Activated CD4-positive, CD25-positive, alpha-beta regulatory T cell treated with anti-CD3 and anti-CD28 coated beads, Interleukin-2, amount 50 U/mL, for 16 hours (primary cell): ENCODE measurements around the gene HAP1.
"Not testable (repeated sequence)": the region's sequence is repeated elsewhere in the genome, so short reads cannot be mapped to it uniquely, and the experiment has no call there.

Experiments
- DNase-seq: peaks from one replicate; pipeline ENCODE4 v3.0.0-alpha.2; 2020; ENCODE audit warnings: low read depth, low spot score

The HAP1 gene

DNA sequence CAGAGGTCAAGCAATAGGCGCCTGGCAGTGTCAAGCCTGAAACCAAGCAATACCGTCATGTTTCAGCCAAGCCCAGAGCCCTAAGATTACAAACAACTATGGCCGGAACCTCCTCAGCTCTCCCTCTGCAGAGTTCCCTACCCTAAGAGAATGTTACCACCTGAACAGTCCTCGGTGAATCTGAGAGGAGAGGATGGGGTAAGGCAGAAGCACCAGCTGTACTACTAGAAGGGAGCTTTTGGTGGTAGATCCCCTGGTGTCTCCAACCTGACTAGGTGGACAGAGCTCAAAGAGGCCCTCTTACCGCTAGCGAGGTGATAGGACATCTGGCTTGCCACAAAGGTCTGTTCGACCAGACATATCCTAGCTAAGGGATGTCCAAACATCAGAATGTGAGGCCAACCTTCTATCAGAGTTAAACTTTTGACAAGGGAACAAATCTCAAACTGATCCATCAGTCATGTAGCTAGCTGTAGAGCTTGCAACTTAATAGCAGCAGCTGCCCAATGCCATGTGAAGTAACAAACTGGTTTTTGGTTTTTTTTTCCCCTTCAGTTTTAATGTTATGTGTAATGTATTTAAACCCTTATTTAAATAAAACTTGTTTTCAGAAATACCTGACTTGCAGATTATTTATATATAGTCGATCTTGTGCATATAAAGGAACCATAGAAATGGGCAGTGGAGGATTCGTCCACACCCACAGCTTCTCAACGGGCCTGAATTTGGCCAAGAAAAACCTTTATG is 43.2 kb downstream of the HAP1 start:
- DNase-seq: no peak

- DNase-seq: no peak
Observed at GRCh38 chr17:41690497-41690896, 43.9 kb downstream of the HAP1 start.

GRCh38 chr17:41689497-41690299 is 44.7 kb downstream of the HAP1 start:
- peak; percentile 47 for DNase-seq

GRCh38 chr17:41688641-41689496 is 45.6 kb downstream of the HAP1 start, which contains the start of gene EIF1:
Gene EIF1, plus strand, starts transcription at chr17:41688885. Its CDS starts 154 bp downstream, at chr17:41689039.
- DNase-seq: peak; percentile 100

- DNase-seq: peak; percentile 38
Observed at GRCh38 chr17:41687828-41688640, 46.4 kb downstream of the HAP1 start.

DNA sequence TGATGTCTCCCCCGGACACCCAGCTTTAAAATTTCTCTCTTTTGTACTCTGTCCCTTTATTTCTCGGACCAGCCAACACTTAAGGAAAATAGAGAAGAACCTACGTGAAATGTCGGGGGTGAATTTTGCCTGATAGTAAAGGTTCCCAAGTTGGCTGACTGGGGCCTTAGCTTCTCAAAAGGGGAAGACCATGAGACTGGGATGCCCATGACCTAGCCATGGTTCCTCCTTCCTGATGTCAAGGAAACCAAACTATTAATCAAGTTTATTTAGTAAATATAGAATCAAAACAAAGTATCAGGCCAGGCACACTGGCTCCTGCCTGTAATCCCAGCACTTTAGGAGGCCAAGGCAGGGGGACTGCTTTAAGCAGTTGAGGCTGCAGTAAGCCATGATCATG is 48.2 kb downstream of the HAP1 start:
- no peak for DNase-seq

DNA sequence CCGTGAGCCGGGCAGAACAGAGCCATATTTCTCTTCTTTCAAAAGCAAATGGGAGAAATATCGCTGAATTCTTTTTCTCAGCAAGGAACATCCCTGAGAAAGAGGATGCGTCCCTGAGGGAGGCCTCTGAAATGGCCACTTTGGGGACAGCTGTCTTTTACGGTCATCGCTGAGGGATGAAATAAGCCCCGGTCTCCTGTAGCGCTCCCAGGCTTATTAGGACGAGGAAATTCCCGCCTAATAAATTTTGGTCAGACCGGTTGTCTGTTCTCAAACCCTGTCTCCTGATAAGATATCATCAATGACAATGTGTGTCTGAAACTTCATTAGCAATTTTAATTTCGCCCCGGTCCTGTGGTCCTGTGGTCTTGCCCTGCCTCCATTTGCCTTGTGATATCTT is 48.7 kb downstream of the HAP1 start:
- not testable (repeated sequence) for DNase-seq

GRCh38 chr17:41684035-41684434 is 50.4 kb downstream of the HAP1 start:
- no peak for DNase-seq

DNA sequence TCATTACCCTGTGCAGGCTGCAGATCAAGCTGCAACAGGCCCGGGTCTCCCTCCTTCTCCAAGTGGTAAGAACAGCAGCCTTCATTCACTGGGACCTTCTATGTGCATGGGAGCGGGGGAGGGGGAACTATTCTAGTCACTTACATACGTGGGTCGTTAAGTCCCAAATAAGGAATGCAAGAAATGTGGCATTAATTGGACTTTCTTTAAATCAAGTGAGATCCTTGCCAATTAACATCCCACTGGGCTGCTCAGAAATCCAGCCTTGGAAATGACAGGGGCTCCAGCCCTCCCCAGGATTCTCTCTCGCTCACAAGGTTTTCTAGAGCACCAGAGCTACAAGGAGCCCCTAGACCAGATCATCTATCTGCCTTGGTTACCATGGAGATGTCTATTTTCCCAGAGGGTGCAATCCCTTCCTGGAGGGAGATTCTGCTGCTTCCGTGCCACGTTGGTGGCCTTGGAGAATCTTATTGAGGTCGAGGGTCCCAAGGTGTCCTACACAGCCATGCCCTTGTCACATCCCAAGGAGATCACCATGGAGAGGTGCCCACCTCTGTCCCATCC is 50.9 kb downstream of the HAP1 start:
- no peak for DNase-seq

GRCh38 chr17:41682631-41683030 is 51.8 kb downstream of the HAP1 start:
- no peak for DNase-seq

DNA sequence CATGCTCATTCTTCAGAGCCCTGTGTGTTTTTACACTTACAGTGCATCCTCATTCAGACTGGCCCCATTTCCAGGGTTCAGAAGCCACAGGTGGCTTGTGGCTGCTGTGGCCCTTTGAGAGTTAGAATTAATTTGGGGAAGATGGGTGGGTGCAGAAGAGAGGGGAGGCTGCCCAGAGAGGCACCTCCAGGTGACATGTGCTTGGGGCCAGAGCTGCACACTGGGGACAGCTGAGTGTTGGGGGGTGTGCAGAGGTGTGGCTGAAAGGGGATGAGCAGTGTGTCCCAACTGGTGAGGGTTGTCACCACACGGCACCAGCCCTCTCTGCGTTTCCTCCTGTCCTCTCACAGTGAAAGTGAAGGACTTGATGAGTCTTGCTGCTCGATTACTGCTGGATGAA is 52.7 kb downstream of the HAP1 start:
- no peak for DNase-seq

- no peak for DNase-seq
Observed at GRCh38 chr17:41680426-41681040, 53.9 kb downstream of the HAP1 start.

GRCh38 chr17:41679740-41680425 is 54.6 kb downstream of the HAP1 start:
- no peak for DNase-seq

DNA sequence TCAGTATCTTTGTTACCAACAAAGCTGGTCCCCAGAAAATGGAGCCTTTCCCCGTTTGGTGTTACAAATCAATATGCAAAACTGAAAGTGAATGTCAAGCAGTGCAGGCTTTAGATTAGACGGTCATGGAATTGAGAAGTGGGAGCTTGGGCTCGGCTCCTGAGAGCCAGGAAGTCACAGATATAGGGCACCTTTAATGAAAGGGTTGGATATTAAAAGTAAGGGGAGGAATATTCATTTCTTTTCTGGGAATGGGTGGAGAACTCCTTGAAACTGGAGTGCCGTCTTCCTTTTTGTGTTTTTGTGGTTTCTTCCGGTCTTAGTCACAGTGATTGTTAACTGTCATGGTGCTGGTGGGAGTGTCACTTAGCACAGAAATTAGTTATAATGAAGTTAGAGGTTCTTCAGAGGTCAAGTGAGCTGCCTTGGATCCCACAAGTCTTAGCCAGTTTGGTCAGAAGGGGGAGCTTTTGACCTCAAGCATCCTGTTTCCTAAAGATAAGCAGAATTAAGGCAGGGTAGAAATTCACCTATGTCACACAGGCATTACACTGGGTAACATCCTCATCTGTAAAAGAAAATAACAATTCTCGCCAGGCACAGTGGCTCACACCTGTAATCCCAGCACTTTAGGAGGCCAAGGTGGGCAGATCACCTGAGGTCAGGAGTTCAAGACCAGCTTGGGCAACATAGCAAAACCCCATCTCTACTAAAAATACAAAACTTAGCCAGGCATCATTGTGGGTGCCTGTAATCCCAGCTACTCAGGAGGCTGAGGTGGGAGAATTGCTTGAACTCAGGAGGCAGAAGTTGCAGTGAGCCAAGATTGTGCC is 55.3 kb downstream of the HAP1 start:
- DNase-seq: peak; percentile 41

DNA sequence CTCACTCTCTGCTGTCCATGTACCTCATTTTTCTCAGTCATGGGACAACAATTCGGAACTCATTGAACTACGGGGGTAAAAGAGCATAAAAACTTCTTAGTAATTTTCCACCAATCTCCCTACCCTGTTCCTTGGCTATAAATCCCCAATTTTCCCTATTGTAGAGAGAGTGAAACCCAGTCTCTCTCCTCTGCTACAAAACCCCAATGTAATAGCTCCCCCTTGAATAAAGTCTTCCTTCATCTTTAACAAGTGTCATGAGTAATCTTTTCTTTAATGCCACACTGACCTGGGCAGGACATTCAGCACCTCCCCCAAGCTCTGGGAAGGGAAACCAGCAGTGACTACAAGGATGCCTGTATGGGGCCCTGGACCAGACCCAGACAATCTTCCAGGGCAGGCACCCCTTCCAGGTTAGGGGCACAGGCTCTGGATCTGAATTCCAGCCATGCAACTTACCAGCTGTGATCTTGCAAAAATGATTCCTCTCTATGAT is 56.0 kb downstream of the HAP1 start:
- no peak for DNase-seq

DNA sequence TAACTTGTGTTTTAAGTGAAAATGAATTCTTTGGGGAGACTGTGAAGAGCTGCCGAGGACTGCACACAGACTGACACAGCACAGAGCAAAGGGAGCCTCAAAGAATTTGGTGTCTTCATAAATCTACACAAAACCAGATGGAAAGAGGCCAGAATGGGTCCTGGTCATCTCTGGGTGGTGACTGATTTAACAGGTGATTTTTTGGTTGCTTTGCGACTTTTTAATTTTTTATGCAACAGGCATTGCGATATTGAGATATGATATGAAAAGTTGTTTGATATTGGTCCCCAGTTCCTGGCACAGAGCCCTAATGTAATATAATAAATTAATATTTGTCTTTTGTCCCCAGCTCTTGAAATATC is 58.4 kb downstream of the HAP1 start:
- no peak for DNase-seq

DNA sequence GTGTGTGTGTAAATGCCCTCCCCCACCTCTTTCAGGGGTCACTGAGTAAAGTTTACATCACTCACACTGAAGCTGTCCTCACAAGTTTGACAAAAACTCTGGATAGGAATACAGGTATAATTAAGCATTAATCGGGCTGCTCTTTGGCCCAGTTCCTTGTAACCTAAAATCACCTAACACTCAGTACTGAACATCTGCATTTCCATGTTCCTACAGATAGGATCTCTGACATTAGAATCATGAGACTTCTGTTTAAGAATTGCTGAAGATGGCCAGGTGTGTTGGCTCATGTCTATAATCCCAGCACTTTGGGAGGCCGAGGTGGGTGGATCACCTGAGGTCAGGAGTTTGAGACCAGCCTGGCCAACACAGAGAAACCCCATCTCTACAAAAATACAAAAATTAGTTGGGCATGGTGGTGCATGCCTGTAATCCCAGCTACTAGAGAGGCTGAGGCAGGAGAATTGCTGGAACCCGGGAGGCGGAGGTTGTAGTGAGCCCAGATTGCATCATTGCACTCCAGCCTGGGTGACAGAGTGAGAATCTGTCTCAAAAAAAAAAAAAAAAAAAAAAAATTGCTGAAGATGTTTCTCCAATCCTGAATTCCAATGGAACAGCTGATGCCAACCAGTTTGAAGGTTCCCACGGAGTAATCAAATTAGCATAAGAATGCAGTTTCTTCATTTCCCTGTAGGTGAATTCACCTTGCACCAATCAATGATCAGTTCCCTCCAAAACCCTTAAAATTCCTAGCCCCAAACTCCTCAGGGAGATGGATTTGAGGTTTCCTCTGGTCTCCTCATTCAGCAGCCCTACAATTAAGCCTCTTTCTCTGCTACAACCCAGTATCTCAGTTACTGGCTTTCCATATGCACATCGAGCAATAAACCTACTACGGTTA is 59.0 kb downstream of the HAP1 start:
- not testable (repeated sequence) for DNase-seq
